ENCODE measurements around the gene URB1.

The URB1 gene

GRCh38 chr21:32329331-32329730, 63.5 kb downstream of the URB1 start:
- TF ChIP-seq SIN3A (IDR thresholded peaks at IDR 0.05; ENCODE audit: borderline replicate concordance, insufficient read depth, low read length): no peak
- no peak for TF ChIP-seq FOXP2 (optimal IDR thresholded peaks at IDR 0.05; ENCODE audit: borderline replicate concordance, extremely low read depth, extremely low read length, insufficient read depth)
- TF ChIP-seq POLR2AphosphoS5 (IDR thresholded peaks at IDR 0.05; ENCODE audit: low read depth, low read length): no peak
- no peak for TF ChIP-seq TAF1 (IDR thresholded peaks at IDR 0.05; ENCODE audit: borderline replicate concordance, insufficient read depth, low read length)

GRCh38 chr21:32328595-32328994, 64.2 kb downstream of the URB1 start:
- TF ChIP-seq SIN3A (IDR thresholded peaks at IDR 0.05; ENCODE audit: borderline replicate concordance, insufficient read depth, low read length) (no peak), TAF1 (IDR thresholded peaks at IDR 0.05; ENCODE audit: borderline replicate concordance, insufficient read depth, low read length) (no peak), POLR2AphosphoS5 (IDR thresholded peaks at IDR 0.05; ENCODE audit: low read depth, low read length) (no peak), FOXP2 (optimal IDR thresholded peaks at IDR 0.05; ENCODE audit: borderline replicate concordance, extremely low read depth, extremely low read length, insufficient read depth) (no peak), REST (IDR thresholded peaks at IDR 0.05; ENCODE audit: insufficient read depth in 1 of 2, low read depth in 2 of 2, low read length in 2 of 2) (no peak)

- TF ChIP-seq POLR2AphosphoS5 (IDR thresholded peaks at IDR 0.05; ENCODE audit: low read depth, low read length) (no peak), REST (IDR thresholded peaks at IDR 0.05; ENCODE audit: insufficient read depth in 1 of 2, low read depth in 2 of 2, low read length in 2 of 2) (no peak), FOXP2 (optimal IDR thresholded peaks at IDR 0.05; ENCODE audit: borderline replicate concordance, extremely low read depth, extremely low read length, insufficient read depth) (no peak), SIN3A (IDR thresholded peaks at IDR 0.05; ENCODE audit: borderline replicate concordance, insufficient read depth, low read length) (no peak), TAF1 (IDR thresholded peaks at IDR 0.05; ENCODE audit: borderline replicate concordance, insufficient read depth, low read length) (no peak)
Measured at GRCh38 chr21:32325706-32326105, 67.1 kb downstream of the URB1 start.

- TF ChIP-seq POLR2AphosphoS5 (IDR thresholded peaks at IDR 0.05; ENCODE audit: low read depth, low read length): no peak
- no peak for TF ChIP-seq REST (IDR thresholded peaks at IDR 0.05; ENCODE audit: insufficient read depth in 1 of 2, low read depth in 2 of 2, low read length in 2 of 2)
- TF ChIP-seq TAF1 (IDR thresholded peaks at IDR 0.05; ENCODE audit: borderline replicate concordance, insufficient read depth, low read length): no peak
- TF ChIP-seq SIN3A (IDR thresholded peaks at IDR 0.05; ENCODE audit: borderline replicate concordance, insufficient read depth, low read length): no peak
- no peak for TF ChIP-seq FOXP2 (optimal IDR thresholded peaks at IDR 0.05; ENCODE audit: borderline replicate concordance, extremely low read depth, extremely low read length, insufficient read depth)
Measured at GRCh38 chr21:32322676-32323075, 70.1 kb downstream of the URB1 start.

GRCh38 chr21:32322103-32322502, 70.7 kb downstream of the URB1 start:
- TF ChIP-seq TAF1 (IDR thresholded peaks at IDR 0.05; ENCODE audit: borderline replicate concordance, insufficient read depth, low read length) (no peak), REST (IDR thresholded peaks at IDR 0.05; ENCODE audit: insufficient read depth in 1 of 2, low read depth in 2 of 2, low read length in 2 of 2) (no peak), POLR2AphosphoS5 (IDR thresholded peaks at IDR 0.05; ENCODE audit: low read depth, low read length) (no peak), FOXP2 (optimal IDR thresholded peaks at IDR 0.05; ENCODE audit: borderline replicate concordance, extremely low read depth, extremely low read length, insufficient read depth) (no peak), SIN3A (IDR thresholded peaks at IDR 0.05; ENCODE audit: borderline replicate concordance, insufficient read depth, low read length) (no peak)
